GM18870 (cell line): Measurements from ENCODE around the gene CDC27.
"Not testable (repeated sequence)": the region's sequence is repeated elsewhere in the genome, so short reads cannot be mapped to it uniquely, and the experiment has no call there.

Source experiments
- ATAC-seq: cut with Tn5 transposase; IDR thresholded peaks from one replicate; pipeline ENCODE4 v1.9.1; 2021; ENCODE audit warnings: moderate library complexity; ENCODE audit not compliant: unreplicated experiment

Gene CDC27

DNA sequence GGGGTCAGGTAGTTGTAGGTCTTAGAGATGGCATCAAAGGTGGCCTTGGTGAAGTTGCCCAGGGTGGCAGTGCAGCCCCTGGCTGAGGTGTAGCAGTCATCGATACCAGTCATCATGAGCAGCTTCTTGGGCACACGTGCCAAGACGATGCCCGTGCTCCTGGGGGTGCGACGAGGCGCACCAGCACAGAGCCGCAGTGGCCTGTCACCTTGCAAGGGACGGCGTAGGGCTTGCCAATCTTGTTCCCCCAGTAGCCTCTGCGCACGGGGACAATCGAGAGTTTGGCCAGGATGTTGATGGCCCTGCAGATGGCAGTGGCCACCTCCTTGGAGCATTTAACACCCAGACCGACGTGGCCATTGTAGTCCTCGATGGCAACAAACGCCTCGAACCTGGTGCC, 29.8 kb downstream of the CDC27 start:
- no peak for ATAC-seq

DNA sequence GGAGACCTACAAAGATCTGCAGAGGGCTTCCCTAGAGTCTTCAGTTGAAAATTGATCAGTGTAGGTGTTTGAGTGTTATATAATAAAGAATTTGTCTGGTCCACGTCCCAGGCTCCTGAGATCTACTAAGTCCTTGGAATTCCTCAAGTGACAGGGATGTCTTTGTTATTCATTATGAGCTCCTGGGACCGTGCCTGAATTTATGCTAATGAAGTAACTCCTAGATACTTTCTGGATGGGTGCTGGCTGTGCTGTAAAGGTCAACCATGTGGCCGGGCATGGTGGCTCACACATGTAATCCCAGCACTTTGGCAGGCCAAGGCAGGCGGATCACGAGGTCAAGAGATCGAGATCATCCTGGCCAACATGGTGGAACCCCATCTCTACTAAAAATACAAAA, 43.7 kb downstream of the CDC27 start:
- no peak for ATAC-seq

DNA sequence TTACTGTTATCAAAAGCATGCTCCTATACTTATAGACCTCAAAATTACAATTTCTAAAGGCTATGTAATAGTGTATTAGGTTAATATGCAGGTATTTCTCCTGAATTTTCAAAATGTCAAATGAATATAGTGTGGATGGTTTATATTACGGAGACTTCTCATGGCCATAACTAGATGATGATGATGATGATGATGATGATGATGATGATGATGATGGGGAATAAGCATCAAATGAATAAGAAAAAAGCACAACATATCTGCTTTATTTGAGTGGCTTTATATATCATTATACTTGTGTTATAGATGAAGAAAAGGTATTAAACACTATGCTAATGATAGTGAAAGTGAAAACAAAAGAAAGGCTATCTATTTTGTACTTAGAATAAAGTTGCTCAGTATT, 53.9 kb downstream of the CDC27 start:
- ATAC-seq, result no peak

DNA sequence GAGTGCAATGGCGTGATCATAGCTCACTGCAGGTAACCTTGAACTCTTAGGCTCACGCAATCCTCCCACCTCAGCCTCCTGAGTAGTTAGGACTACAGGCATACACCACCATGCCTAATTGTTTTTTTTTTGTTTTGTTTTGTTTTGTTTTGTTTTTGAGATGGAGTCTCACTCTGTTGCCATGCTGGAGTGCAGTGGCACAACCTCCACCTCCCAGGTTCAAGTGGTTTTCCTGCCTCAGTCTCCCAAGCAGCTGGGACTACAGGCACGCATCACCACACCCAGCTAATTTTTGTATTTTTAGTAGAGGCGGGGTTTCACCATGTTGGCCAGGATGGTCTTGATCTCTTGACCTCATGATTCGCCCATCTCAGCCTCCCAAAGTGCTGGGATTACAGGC, 54.7 kb downstream of the CDC27 start:
- ATAC-seq, result not testable (repeated sequence)

DNA sequence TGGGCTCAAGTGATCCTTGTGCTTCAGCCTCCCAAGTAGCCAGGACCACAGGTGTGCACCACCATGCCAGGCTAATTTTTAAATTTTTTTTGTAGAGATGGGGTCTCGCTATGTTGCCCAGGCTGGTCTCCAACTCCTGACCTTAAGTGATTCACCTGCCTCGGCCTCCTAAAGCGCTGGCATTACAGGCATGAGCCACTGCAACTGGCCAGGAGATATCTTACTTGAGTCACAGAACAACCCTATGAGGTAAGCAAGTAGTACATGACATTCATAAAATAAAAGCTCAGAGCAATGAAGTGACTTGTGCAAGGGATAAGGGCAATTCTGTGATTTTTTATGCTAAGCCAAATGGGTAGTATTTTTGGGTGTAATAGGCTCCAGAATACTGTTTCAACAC, 57.3 kb downstream of the CDC27 start:
- ATAC-seq, result no peak

DNA sequence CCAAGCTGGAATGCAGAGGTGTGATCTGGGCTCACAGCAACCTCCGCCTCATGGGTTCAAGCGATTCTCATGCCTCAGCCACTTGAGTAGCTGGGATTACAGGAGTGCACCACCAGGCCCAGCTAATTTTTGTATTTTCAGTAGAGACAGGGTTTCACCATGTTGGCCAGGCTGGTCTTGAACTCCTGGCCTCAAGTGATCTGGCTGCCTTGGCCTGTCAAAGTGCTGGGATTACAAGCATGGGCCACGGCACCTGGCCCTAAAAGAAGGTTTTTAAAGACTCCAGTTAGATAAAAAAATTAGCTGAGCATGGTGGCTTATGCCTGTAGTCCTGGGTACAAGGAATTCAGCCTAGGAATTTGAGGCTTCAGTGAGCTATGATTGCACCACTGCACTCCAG, 62.3 kb downstream of the CDC27 start:
- not testable (repeated sequence) for ATAC-seq

DNA sequence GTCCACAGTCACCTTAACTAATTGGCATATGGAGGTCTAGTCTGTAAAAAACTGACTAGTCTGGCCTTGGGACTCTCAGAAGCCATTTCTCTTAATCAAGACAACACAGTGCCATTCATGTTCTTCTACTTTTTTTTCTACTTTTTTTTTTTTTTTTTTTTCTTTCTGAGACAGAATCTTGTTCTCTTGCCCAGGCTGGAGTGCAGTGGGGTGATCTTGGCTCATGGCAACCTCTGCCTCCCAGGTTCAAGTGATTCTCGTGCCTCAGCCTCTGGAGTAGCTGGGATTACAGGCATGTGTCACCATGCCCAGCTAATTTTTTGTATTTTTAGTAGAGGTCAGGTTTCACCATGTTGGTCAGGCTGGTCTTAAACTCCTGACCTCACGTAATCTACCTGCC, 65.8 kb downstream of the CDC27 start:
- not testable (repeated sequence) for ATAC-seq

DNA sequence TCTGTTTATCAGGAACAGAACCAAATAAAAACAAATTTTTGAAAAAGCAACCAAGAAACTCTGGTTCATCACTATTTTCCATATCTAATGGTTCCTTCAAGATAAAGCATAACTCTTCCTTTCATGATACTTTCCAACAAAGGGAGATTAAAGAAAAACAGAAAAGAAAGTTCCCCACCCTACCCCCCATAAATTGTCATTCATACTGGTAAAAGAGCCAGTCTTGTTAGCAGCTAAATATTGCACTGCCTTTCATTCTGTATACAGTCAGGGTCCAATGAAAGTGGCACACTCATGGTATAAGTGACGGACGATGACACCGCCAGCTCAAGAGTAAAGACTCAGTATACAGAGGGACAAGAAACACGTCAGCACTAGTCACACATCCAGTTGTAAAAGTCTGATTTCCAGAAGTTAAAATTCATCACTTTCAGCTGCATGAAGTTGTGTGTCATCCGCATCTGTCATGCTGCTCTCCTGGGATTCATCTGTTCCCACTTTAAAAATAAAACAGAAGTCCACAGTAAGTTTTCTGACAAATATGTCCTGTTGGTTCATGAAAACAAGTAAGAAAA, 68.5 kb downstream of the CDC27 start:
- ATAC-seq, result no peak

DNA sequence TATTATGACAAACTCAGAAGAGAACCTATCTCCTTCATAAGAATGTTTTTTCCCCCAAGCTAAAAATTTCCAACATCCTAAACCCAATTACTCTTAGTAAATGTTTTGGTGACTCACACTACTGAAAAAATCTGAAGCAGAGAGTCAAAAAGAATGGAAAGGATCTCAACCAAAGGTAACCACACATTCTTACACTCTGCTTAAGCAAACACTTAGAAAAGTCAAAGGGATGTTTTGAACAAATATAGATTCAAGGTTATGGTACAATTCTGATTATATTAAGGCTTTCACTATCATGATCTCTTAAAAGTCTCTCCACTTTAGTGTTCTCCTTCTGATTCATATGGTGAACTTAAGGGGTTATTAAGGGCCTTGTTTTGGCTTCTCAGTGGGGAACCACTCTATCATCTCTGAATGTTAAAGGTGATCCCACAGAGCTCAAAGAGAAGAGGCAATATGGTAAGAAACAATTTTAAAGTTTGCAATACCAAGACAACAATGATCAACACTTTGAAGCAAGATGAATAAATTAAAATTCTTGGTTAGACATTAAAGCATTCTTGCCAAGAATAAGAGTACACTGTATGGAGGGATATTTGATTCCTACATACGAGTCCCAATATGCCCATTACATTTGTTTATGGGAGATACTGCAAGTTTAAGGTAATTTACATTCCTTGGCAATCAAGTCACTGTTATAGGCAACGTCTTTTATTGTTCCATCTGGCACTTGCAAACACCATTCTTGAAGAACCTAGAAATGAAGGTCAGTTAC, 69.2 kb downstream of the CDC27 start:
- no peak for ATAC-seq

DNA sequence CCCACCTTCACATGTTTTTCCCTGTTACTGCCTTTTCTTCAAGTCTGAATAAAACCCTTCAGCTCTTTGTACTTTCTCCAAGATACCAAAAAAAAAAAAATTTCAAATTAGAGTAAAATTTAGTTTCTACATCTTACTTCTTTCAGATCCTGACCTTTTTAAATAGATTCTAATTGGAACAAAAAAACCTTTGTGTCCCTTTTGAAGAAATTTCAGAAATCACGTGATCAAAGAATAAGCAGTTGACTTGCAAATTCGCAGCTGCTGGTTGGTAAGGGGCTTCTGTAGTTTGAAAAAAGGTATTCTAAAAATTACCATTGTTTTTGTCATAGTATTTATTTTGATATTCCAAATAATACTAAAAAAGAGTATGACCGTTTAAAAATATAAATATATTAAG, 71.7 kb downstream of the CDC27 start:
- no peak for ATAC-seq

DNA sequence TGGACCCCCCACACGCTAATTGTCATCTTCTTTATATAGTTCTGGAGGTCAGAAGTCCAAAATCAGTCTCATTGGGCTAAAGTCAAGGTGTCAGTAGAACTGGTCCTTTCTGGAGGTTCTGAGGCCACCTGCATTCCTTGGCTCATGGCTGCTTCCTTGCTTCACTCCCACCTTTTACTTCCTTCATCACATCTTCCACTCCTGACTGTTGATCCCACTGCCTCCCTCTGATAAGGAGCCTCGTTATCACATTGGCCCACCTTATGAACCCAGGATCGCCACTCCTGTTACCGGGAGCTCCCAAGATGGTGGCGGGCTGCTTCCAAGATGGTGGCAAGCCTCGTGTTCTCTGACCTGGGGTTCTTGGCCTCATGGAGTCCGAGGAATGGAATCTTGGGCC, 83.0 kb downstream of the CDC27 start:
- no peak for ATAC-seq

DNA sequence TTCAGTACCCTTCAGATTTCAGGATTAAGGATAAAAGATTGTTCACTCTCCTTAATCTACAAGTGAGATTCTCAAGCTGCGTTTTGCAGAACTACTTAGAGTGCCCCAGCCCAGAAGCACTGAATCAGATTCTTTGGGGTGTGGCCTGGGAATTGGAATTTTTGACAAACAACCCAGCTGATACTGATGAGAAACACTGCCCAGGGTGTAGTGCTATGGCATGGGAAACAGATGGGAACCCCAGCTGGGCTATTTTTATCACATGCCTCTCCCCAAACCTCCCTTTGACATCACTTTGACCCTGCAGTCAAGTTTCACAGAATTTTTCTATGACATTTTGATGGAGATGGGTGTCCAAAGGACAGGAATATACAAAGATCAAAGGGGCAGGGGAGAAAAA, 83.8 kb downstream of the CDC27 start:
- not testable (repeated sequence) for ATAC-seq

DNA sequence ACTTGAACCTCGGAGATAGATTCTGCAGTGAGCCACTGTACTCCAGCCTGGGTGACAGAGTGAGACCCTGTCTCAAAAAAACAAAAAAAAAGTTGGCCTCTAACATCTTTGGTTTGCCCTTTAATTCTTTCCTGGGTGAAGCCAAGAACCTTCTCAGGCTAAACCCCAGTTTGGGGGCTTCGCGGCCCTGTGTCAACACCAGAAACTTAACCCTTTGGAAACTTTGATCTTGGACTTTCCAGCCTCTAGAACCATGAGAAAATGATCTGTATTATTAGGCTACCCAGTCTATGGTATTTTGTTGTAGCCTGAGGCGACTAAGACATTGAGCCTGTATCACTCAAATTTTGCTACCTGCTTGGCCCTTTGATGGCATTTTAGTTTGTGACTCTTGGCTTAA, 86.2 kb downstream of the CDC27 start:
- ATAC-seq, result no peak

DNA sequence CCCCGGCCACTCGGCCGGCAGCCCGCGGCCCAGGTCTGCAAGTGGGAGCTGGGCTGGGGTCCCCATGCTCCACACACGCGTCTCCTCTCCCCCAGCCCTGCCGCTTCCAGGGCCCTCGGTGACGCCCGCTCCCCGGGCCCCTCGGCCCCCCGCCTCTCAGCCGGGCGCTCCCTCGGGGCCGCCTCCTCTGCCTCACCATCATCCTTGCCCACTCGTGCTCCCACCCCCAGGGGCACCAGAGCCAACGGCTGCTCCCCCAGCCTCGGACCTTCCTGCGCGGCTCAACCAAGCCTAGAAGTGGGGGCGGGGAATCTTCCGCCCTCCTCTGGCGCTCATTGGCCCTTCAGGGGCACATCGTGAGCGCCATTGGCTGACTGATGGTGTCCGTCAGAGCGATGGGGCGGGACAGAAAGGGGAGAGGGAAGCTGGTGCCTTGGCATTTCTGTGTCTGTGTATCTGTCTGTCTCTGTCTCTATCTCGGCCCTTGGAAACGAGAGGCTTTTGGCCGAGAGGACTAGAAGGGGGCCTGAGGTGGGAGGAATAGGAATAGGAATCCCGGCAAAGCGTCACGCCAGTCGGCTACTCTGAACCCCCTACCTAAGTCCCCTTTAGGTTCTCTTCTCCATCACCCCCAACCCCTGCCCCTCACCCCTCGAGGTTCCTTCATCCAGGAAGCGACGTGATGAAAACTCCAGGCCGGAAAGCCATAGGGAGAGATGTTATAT, 88.9 kb downstream of the CDC27 start:
- peak; percentile 87 for ATAC-seq

DNA sequence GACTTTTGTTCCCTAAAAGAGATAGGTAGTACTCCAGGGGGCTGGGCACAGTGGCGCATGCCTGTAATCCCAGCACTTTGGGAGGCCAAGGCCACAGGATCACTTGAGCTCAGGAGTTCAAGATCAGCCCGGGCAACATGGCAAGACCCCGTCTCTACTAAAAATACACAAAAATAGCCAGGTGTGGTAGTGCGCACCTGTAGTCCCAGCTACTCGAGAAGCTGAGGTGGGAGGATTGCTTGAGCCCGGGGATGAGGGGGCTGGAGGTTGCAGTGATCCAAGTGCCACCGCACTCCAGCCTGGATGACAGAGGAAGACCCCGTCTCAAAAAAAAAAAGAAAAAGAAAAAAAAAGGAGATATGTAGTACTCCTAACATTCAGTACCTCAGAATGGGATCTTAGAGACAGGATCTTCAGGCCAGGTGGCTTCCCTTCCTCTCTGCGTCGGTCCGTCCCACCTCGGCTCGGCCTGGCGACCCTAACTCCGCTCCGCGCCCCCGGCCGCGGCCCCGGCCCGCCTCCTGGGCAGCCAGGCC, 89.6 kb downstream of the CDC27 start:
- ATAC-seq, result peak; percentile 18

DNA sequence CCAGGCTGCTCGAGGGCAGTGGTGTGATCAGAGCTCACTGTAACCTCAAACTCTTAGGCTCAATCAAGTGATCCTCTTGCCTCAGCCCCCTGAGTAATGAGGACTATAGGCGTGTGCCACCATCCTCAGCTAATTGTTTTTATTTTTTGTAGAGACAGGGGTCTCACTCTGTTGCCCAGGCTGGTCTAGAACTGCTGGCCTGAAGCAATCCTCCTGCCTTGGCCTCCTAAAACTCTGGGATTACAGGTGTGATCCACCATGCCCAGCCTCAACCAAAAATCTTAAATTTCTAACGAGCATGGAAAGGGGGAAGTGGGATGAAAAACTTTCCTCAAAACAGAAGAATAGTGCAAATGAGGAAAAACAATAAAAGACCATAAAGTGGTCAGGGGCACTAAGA, 92.8 kb downstream of the CDC27 start:
- ATAC-seq, result no peak

DNA sequence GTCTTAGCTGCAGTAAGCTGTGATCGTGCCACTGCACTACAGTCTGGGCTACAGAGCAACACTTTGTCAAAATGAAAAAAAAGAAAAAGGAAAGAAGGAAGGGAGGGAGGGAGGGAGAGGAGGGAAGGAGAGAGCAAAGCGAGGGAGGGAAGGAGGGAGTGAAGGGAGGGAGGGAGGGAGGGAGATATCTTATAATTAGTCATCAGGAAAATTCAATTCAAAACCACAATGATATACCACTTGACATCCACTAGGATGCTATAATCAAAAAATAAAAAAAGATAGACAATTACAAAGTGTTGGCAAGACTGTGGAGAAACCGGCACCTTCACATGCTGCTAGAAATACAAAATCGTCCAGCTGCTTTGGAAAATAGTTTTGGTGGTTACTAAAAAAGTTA, 93.8 kb downstream of the CDC27 start:
- no peak for ATAC-seq

DNA sequence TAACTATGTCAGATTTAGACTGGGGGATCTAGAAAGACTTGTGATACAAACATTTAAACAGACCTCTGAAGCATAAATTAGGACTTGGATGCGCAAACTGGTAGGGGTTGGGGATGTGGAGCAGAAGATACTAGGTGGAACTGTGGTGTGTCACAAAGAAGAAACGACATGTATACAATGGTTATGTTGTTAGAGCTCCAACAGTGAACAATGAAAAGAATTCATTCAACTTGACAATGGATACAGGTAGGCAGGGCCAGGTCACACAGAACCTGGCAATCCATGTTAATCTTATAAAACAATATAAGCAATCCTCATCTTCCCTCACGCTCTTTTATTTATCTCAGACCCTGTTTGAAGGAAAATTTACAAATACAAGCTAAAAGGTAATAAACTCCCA, 102.0 kb downstream of the CDC27 start:
- no peak for ATAC-seq

DNA sequence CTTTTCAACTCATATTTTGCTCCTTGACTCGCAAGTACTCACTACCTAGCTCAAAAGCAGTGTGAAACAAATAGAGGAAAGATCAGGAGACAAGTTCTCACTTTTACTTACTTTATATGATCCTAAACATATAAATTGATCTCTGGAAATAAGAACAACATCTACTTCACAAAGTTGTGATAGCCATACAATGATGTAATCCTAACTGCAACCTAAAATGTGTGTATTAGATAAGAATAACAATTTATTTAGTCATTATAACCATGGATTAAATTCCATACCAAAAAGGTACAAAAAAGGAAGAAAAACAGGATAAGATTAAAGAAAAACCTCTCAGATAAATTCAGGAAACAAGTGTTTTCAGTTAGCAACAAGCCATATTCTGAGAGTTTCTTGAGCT, 103.4 kb downstream of the CDC27 start:
- ATAC-seq, result no peak

DNA sequence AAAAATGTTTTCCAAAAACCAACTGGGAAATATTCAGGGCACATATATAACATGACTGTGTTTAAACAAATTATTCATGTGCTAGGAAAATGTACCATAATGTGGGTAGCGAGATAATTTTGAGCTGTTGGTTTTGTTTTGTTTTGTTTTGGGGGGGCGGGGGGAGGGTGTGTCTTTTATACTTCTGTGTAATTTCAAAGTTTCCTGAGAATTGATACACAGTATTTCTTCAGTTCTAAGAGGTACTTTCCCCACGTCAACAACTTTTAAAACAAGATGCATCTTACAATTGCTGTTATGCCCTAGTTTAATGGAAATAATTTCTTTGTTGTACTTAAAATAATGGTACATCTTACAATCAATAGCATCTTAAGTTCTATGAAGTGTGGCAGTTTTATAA, 110.3 kb downstream of the CDC27 start:
- ATAC-seq, result no peak

DNA sequence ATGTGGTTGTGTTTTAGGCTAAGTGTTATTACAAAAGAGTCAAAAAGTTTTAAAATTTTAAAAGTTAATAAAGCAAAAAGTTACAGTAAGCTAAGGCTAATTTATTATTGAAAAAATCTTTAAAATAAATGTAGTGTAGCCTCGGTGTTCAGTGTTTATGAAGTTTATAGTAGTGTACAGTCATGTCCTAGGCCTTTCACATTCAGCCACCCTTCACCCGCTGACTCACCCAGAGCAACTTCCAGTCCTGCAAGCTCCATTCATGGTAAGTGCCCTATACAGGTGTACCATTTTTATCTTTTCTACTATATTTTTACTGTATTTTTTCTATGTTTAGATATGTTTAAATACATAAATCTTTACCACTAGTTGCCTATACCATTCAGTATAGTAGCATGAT, 111.5 kb downstream of the CDC27 start:
- no peak for ATAC-seq

DNA sequence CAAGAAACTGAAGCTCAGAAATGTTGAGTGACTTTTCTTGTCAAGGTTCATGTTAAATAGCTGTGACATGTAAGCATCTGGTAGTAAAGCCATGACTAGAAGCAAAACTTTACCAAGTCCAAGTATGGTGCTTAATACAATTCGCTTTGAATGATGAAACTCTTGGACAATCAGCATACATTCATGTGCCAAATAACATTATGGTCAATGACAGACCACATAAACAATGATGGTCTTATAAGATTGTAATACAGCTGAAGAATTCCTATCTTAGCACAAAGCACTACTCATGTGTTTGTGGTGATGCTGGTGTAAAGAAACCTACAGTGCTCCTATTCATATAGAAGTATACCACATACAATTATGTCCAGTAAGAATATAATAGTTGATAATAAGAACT, 112.9 kb downstream of the CDC27 start:
- ATAC-seq, result no peak
